PC-3 (cell line): ENCODE results near the gene KYNU.

ENCODE experiments used
- EZH2 ChIP-seq: fragments of 300-600 bp; sonication (generic); IDR thresholded peaks from one replicate; pipeline ENCODE4 v1.6.1; 2017; ENCODE audit warnings: antibody characterized with exemption, mild to moderate bottlenecking, low read length; ENCODE audit not compliant: unreplicated experiment
- TF ChIP-seq, protein P1 (sequence below): fragments of 300-600 bp; sonication (generic); conservative IDR thresholded peaks from 2 replicates; pipeline ENCODE4 v1.5.1; 2017; ENCODE audit warnings: antibody characterized with exemption, low read depth, mild to moderate bottlenecking, low read length

DNA sequence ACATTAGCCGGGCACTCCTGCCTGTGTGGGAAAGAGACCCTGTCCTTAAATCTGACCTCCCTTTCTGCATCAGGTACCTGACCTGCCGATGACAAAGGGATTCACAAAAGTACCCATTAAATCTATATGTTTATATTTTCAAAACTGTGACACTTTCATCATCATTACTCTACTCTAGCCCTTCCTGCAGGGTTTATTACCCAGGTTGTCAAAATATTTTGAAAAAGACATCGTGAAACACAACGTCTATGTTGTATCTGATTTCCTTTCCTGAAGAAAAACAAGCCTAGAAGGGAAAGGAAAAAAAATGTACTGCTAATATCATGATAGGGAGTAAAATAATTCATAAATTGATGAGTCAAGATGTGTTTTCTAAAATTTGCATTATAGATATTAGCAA is 15.2 kb upstream of the KYNU start:
- TF ChIP-seq, protein P1, sequence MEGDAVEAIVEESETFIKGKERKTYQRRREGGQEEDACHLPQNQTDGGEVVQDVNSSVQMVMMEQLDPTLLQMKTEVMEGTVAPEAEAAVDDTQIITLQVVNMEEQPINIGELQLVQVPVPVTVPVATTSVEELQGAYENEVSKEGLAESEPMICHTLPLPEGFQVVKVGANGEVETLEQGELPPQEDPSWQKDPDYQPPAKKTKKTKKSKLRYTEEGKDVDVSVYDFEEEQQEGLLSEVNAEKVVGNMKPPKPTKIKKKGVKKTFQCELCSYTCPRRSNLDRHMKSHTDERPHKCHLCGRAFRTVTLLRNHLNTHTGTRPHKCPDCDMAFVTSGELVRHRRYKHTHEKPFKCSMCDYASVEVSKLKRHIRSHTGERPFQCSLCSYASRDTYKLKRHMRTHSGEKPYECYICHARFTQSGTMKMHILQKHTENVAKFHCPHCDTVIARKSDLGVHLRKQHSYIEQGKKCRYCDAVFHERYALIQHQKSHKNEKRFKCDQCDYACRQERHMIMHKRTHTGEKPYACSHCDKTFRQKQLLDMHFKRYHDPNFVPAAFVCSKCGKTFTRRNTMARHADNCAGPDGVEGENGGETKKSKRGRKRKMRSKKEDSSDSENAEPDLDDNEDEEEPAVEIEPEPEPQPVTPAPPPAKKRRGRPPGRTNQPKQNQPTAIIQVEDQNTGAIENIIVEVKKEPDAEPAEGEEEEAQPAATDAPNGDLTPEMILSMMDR = no peak
- TF ChIP-seq EZH2 = no peak
